ENCODE measurements around the gene SET. TPM values are rescaled to one million over a fixed set of nuclear protein-coding genes. Genes with fewer than 3 reads are reported as not detected.

SET gene
- total RNA-seq (2021) (539 and 738 TPM in 2 replicates), Bru-seq, nascent RNA (percentile 98 among the genes with signal in this experiment), BruChase-seq, experiment 1, labeled RNA remaining after a 2-hour chase (percentile 100 among the genes with signal in this experiment), BruChase-seq, experiment 2, labeled RNA remaining after a 6-hour chase (percentile 100 among the genes with signal in this experiment)
- long read RNA-seq, transcript SET-204 (8 exons, 2,850 nt) = minor isoform, 53 of 301 reads
- long read RNA-seq, transcript SET-205 (8 exons, 962 nt) = minor isoform, 7 of 301 reads
- long read RNA-seq, transcript SET-201 (8 exons, 2,915 nt) = major isoform, 167 of 301 reads
- long read RNA-seq, partial matches to known transcripts = 15 of 301 reads
- long read RNA-seq, other reads (novel, unspliced or antisense) = 59 of 301 reads

GRCh38 chr9:128688501-128689292 lies at the start of gene SET:
TSS of gene SET (plus strand) at chr9:128689222. CDS start at chr9:128689583, 361 bp downstream.
- H3K4me1 ChIP-seq (replicated peaks; ENCODE audit: insufficient read depth) = peaks cover 47% of the 10 kb centered on the region
- H3K27me3 ChIP-seq (ENCODE audit: insufficient read depth, low read depth) = no peaks in the 10 kb centered on the region
- POLR2A ChIA-PET (ENCODE audit: unreplicated experiment) = interaction anchor here (0.7 to 1.0 kb wide), 2 partner anchors 53 to 158 kb away, joined by 3 to 21 read pairs; no protein-coding TSS in a partner anchor

DNA sequence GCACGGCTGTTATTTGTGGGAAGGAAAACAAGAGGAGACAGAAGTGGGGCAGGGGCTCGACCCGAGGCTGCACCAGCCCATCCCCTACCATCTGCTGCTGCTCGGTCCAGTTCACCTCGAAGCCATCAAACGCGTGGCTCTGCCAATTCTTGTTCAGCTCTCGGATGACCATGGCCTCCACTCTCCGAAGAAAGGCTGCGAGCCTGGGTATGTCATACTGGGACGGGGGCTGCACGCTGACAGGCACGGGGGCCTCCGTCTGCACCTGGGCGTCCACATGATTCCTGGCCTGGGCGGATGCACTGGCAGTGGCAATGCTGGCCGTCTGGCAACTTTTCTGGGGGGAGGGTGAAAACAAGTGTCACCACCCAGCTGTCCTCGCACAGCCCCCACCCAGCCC lies 48.4 kb upstream of the SET start:
- no peaks in the 10 kb centered on the region for H4K20me1 ChIP-seq (ENCODE audit: insufficient read depth)
- no peak overlapping the region for H3K27ac ChIP-seq
- ChIA-PET CTCF (no interaction called here), POLR2A (ENCODE audit: unreplicated experiment) (no interaction called here)
- intact Hi-C loops (cut with micrococcal nuclease; ENCODE audit: unreplicated experiment) = no loop called here
- no peak overlapping the region for H2AFZ ChIP-seq
- H3K4me3 ChIP-seq = no peak overlapping the region
- peaks cover 13% of the 10 kb centered on the region; the same call in 1 of the 2 replicates for H3K36me3 ChIP-seq (ENCODE audit: low read depth)
- H3K4me2 ChIP-seq = no peak overlapping the region
- peaks cover 28% of the 10 kb centered on the region; the same call in 1 of the 2 replicates for H3F3A ChIP-seq (ENCODE audit: insufficient read depth, low read depth)
- H3K79me2 ChIP-seq (ENCODE audit: low read depth) = peaks cover 12% of the 10 kb centered on the region
- peaks cover 21% of the 10 kb centered on the region for H3K4me1 ChIP-seq (replicated peaks; ENCODE audit: insufficient read depth)
- H3K27me3 ChIP-seq (ENCODE audit: insufficient read depth, low read depth) = no peaks in the 10 kb centered on the region
- H3K9me3 ChIP-seq (ENCODE audit: insufficient read depth, low read depth) = no peaks in the 10 kb centered on the region
- no peaks in the 10 kb centered on the region for H3K9me2 ChIP-seq (ENCODE audit: insufficient read depth)
- no TSS peak for BruUV-seq (replicated peaks)
- DNase-seq = no peak
- TF ChIP-seq, protein P1, sequence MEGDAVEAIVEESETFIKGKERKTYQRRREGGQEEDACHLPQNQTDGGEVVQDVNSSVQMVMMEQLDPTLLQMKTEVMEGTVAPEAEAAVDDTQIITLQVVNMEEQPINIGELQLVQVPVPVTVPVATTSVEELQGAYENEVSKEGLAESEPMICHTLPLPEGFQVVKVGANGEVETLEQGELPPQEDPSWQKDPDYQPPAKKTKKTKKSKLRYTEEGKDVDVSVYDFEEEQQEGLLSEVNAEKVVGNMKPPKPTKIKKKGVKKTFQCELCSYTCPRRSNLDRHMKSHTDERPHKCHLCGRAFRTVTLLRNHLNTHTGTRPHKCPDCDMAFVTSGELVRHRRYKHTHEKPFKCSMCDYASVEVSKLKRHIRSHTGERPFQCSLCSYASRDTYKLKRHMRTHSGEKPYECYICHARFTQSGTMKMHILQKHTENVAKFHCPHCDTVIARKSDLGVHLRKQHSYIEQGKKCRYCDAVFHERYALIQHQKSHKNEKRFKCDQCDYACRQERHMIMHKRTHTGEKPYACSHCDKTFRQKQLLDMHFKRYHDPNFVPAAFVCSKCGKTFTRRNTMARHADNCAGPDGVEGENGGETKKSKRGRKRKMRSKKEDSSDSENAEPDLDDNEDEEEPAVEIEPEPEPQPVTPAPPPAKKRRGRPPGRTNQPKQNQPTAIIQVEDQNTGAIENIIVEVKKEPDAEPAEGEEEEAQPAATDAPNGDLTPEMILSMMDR (conservative IDR thresholded peaks at IDR 0.05) = no peak
- TF ChIP-seq EZH2 (IDR thresholded peaks at IDR 0.05; ENCODE audit: low read depth) = no peak

More at GRCh38 chr9:128688501-128689292, at the start of gene SET:
- Histone ChIP-seq H4K20me1 (ENCODE audit: insufficient read depth) (peaks cover 47% of the 10 kb centered on the region), H3F3A (ENCODE audit: insufficient read depth, low read depth) (peaks cover 67% of the 10 kb centered on the region), H3K9me2 (ENCODE audit: insufficient read depth) (no peaks in the 10 kb centered on the region), H3K79me2 (ENCODE audit: low read depth) (peaks cover 87% of the 10 kb centered on the region), H2AFZ (peak within 1 kb of the TSS; percentile 65; the same call in 1 of the 2 replicates), H3K36me3 (ENCODE audit: low read depth) (peaks cover 37% of the 10 kb centered on the region), H3K27ac (peak within 1 kb of the TSS; percentile 78), H3K9me3 (ENCODE audit: insufficient read depth, low read depth) (no peaks in the 10 kb centered on the region), H3K4me2 (peak within 1 kb of the TSS; percentile 99), H3K4me3 (peak within 1 kb of the TSS; percentile 80)
- BruUV-seq (replicated peaks) = no TSS peak
- CTCF ChIA-PET = interaction anchor here (0.6 to 0.7 kb wide), 3 partner anchors 21 to 54 kb away, joined by 3 read pairs; partner anchors contain the start of gene DYNC2I2
- TF ChIP-seq EZH2 (IDR thresholded peaks at IDR 0.05; ENCODE audit: low read depth) = no peak
- intact Hi-C loops (cut with micrococcal nuclease; ENCODE audit: unreplicated experiment) = loop anchor here (1.0 to 10.0 kb wide), 4 partner anchors 32 to 336 kb away; partner anchors contain the start of genes DYNC2I2 and SH3GLB2
- peak; percentile 71 to 98 for DNase-seq

DNA sequence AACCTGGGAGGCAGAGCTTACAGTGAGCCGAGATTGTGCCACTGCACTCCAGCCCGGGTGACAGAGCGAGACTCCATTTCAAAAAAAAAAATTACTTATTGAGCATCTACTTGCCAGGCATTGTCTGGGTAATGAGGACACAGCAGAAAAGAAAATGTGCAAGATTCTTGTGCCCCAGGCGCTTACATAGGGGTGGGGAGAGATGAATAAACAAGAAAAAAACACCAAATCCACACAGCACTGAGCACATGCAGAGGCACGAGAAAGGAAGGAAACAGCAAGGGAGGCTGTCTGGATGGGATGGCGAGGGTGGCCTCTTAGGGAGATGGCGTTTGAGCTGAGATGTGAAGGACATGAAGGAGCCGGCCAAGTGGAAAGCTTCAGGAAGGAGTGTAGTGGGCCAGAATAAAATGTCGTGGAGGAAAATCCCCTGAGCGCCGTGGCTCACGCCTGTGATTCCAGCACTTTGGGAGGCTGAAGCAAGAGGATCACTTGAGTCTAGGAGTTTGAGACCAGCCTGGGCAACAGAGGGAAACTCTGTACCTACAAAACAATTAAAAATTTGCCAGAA lies 46.3 kb upstream of the SET start:
- peaks cover 9% of the 10 kb centered on the region; the same call in 1 of the 2 replicates for H3K36me3 ChIP-seq (ENCODE audit: low read depth)
- no peaks in the 10 kb centered on the region for H3K4me1 ChIP-seq (replicated peaks; ENCODE audit: insufficient read depth)
- H3K9me2 ChIP-seq (ENCODE audit: insufficient read depth) = no peaks in the 10 kb centered on the region
- H3K27me3 ChIP-seq (ENCODE audit: insufficient read depth, low read depth) = no peaks in the 10 kb centered on the region
- intact Hi-C loops (cut with micrococcal nuclease; ENCODE audit: unreplicated experiment) = no loop called here
- no peak overlapping the region for H3K4me2 ChIP-seq
- H3K79me2 ChIP-seq (ENCODE audit: low read depth) = peaks cover 17% of the 10 kb centered on the region
- no peaks in the 10 kb centered on the region for H3K9me3 ChIP-seq (ENCODE audit: insufficient read depth, low read depth)
- H3K27ac ChIP-seq = no peak overlapping the region
- TF ChIP-seq, protein P1 (conservative IDR thresholded peaks at IDR 0.05) = no peak
- no peak for TF ChIP-seq EZH2 (IDR thresholded peaks at IDR 0.05; ENCODE audit: low read depth)
- no peak overlapping the region for H3K4me3 ChIP-seq
- H2AFZ ChIP-seq = no peak overlapping the region
- H3F3A ChIP-seq (ENCODE audit: insufficient read depth, low read depth) = peaks cover 15% of the 10 kb centered on the region; the same call in 1 of the 2 replicates
- ChIA-PET POLR2A (ENCODE audit: unreplicated experiment) (no interaction called here), CTCF (interaction anchor here (0.6 kb wide), 1 partner anchor 58 kb away, joined by 5 read pairs; no protein-coding TSS in a partner anchor)
- no peak for DNase-seq
- H4K20me1 ChIP-seq (ENCODE audit: insufficient read depth) = no peaks in the 10 kb centered on the region
- no TSS peak for BruUV-seq (replicated peaks)

Data from PC-9 (cell line).